HFF-Myc (cell line): ENCODE results near the gene MFNG.
"Not testable (repeated sequence)": the region's sequence is repeated elsewhere in the genome, so short reads cannot be mapped to it uniquely, and the experiment has no call there.

Experiments used
- DNase-seq: peaks from one replicate; pipeline ENCODE4 v3.0.0-alpha.2; 2011; ENCODE audit warnings: low read depth; ENCODE audit errors: extremely low read depth
- H3K4me3 ChIP-seq: replicated peaks from 2 replicates; pipeline ENCODE4 v1.5.1; 2011; ENCODE audit warnings: low read depth, mild to moderate bottlenecking, control low read depth, low read length
- CTCF ChIP-seq: IDR thresholded peaks from 2 replicates; pipeline ENCODE4 v1.5.1; 2012; ENCODE audit warnings: mild to moderate bottlenecking, low read depth, low read length, control low read depth; ENCODE audit errors: missing control alignments

Gene MFNG

GRCh38 chr22:37472418-37473006 lies 13.7 kb downstream of the MFNG start:
- no peak for DNase-seq
- peak; percentile 79 for TF ChIP-seq CTCF
- no peak overlapping the region for H3K4me3 ChIP-seq

- TF ChIP-seq CTCF = no peak
- H3K4me3 ChIP-seq = no peak overlapping the region
- no peak for DNase-seq
Measured at GRCh38 chr22:37471727-37472417, 14.3 kb downstream of the MFNG start.

- no peak overlapping the region for H3K4me3 ChIP-seq
- DNase-seq = no peak
- TF ChIP-seq CTCF = no peak
Measured at GRCh38 chr22:37470087-37470445, 16.1 kb downstream of the MFNG start.

- DNase-seq = no peak
- TF ChIP-seq CTCF = no peak
- no peak overlapping the region for H3K4me3 ChIP-seq
Measured at GRCh38 chr22:37469416-37470086, 16.6 kb downstream of the MFNG start.

- not testable (repeated sequence) for H3K4me3 ChIP-seq
Measured at GRCh38 chr22:37468201-37468695, 17.9 kb downstream of the MFNG start.

GRCh38 chr22:37467391-37467955 lies 18.7 kb downstream of the MFNG start:
- no peak overlapping the region for H3K4me3 ChIP-seq
- no peak for DNase-seq
- no peak for TF ChIP-seq CTCF

More at GRCh38 chr22:37468201-37468695, 17.9 kb downstream of the MFNG start:
- not testable (repeated sequence) for DNase-seq

- DNase-seq = no peak
- no peak overlapping the region for H3K4me3 ChIP-seq
- TF ChIP-seq CTCF = no peak
Measured at GRCh38 chr22:37464181-37464580, 22.0 kb downstream of the MFNG start.
